HG03442 (cell line): ENCODE measurements around the gene ROPN1L.
"Not testable (repeated sequence)": the region's sequence is repeated elsewhere in the genome, so short reads cannot be mapped to it uniquely, and the experiment has no call there.

Experiments used
- ATAC-seq: cut with Tn5 transposase; IDR thresholded peaks from one replicate; pipeline ENCODE4 v1.9.1; 2021; ENCODE audit warnings: mild to moderate bottlenecking, moderate library complexity; ENCODE audit not compliant: unreplicated experiment

Gene ROPN1L

GRCh38 chr5:10441083-10441991 is at the start of gene ROPN1L:
Gene ROPN1L, plus strand, starts transcription at chr5:10441879. Its CDS starts 289 bp downstream, at chr5:10442168.
- peak; percentile 97 for ATAC-seq

- not testable (repeated sequence) for ATAC-seq
These were observed 48.9 kb upstream of the ROPN1L start for GRCh38 chr5:10392567-10393328.

- no peak for ATAC-seq
These were observed 48.2 kb upstream of the ROPN1L start for GRCh38 chr5:10393491-10393890.

GRCh38 chr5:10396552-10396951 is 45.1 kb upstream of the ROPN1L start:
- no peak for ATAC-seq

GRCh38 chr5:10399839-10400238 is 41.8 kb upstream of the ROPN1L start:
- no peak for ATAC-seq

- ATAC-seq, result no peak
These were observed 41.3 kb upstream of the ROPN1L start for GRCh38 chr5:10400411-10400810.

GRCh38 chr5:10400831-10401230 is 40.8 kb upstream of the ROPN1L start:
- ATAC-seq, result no peak

GRCh38 chr5:10401498-10401897 is 40.2 kb upstream of the ROPN1L start:
- ATAC-seq, result peak; percentile 85

DNA sequence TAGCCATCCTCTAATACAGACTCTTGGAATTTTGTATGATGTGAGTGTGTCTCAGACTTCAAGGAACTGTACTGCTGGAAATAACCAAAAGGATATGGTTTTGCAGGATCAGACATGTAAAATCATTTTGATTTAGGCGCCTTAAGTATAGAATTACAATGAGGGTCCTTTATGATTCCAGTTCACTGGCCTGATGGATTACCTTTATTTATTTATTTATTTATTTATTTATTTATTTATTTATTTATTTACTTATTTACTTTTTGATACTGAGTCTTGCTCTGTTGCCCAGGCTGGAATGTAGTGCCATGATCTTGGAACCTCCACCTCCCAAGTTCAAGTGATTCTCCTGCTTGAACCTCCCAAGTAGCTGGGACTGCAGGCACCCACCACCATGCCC is 37.9 kb upstream of the ROPN1L start:
- ATAC-seq, result no peak

GRCh38 chr5:10406651-10407050 is 35.0 kb upstream of the ROPN1L start:
- no peak for ATAC-seq

GRCh38 chr5:10409504-10409903 is 32.2 kb upstream of the ROPN1L start:
- no peak for ATAC-seq

GRCh38 chr5:10410662-10411061 is 31.0 kb upstream of the ROPN1L start:
- no peak for ATAC-seq

DNA sequence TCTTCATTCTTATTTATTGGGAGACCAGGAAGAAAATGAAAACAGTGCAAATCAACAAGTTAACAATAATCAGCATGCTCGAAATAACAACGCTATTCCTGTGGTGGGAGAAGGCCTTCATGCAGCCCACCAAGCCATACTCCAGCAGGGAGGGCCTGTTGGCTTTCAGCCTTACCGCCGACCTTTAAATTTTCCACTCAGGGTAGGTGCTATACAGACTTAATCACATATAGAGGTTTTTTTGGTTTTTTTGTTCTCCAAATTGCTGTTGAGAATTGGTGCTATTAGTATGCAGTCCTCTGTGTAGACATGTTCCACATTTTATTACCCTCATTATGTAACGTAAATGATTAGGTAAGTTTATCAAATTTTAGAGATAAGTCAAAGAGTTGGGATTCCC is 30.3 kb upstream of the ROPN1L start:
- ATAC-seq, result no peak

DNA sequence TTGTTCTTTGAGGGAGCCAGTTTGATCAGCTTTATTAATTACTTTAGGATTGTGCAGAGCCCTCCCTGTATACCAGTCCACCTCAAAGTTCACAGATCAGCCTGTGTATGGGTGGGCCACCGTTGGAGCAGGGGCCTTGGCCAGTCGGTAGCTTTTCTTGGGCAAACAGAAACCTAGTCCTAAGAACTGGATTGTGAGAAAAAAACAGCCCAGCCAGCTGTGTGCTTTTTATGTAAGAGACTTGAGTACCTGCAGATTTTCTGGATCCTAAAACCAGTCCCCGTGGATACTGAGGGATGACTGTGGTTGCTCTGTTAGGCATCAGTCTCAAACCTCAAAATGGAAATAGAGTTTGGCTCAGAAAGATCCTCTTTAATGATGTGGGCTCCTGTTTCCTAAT is 24.8 kb upstream of the ROPN1L start:
- ATAC-seq, result no peak

DNA sequence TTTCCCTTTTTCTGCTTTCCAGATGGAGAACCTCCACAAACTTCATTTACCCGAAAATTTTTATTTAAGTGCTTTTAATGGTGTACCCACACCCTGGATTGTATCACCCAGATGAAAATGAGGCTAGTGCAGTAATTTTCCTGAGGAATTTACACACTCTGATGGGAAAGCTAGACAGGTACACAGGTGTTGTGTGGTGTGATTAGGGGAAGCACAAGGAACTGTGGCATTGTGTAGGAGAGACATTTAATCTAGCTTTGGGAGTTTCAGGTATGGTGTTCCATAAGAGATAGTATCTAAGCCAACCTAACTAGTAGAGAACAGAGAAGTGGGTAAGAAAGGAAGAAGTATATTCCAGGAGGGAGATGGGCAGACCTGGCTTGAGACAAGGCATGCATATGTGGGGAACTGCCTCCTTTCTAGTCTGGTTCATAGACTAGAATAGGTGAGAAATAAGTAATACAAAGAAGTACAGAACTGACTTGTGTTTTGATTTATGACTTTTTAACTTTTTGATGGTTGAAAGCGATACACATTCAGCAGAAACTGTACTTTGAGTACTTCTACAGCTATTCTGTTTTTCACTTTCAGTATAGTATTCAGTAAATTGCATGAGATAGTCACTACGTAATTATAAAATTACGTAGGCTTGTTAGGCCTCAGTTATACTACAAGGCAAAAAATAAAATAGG is 22.9 kb upstream of the ROPN1L start:
- peak; percentile 68 for ATAC-seq

DNA sequence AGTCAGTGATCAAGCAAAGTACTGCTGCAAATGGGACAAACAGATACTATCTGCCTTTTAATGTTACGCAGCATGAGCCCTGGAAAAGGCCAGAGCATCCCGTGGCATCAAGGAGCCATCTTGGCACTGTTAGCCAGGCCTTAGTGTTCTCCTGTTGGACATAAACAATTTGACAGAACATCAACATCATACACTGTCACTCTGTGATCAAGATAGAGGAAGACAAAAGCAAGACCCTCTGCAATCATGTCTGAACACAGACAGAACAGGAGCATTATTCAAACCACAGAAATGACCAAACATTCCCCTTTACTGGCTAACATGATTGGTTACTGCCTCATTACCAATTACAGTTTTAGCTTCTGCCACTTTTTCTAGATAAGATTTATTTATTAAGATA is 21.2 kb upstream of the ROPN1L start:
- no peak for ATAC-seq

DNA sequence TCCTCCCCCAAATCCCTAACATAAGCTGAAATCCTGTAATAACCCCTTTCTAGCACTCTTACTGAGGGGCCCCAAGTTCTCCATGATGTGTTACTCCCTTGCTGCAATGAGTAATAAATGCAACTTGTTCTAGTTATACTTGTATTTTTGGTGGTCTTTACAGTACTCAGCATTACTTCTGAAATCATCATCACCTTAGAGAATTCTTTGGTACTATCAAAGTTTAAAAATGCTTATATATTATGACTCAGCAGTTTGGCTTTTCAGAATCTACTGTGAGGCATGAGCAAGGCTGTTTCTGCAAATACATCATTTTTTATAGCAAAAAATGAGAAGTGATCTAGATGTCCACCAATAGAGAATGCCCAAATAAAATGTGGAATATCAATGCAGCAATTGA is 20.7 kb upstream of the ROPN1L start:
- ATAC-seq, result no peak

DNA sequence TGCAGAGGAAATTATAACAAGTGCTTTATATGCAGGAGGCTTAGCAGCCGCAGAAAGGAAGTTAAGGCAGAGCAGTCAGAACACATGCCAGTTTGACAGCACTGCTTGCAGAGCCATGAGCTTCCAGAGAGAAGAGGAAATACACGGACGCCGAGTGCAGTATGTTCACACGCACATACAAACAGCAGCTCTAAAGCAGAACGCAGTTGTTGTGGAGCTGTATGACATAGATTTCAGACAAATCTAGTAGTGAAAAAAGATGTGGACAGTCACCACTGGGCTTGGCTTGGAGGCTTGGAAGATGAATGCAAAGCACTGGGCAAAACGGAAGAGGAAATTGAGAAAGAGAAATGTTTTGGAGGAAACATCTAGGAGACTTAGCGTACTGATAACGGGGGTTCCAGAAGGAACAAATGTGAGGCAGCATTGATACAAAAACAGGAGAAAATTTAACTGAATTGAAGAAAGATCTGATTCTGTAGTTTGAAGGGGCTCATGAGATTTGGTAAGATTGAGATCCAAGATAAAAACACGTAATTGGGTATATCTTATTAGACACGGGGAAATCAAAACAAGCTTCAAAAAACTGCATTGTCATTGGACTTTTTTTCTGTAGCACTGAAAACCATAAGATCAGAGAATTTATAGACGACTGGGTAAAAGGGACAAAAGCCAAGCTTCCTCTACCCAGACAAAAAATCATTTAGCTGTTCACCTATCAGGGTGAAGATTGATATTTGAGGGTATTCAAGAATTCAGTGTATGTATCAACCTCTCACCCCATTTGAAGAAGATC is 19.6 kb upstream of the ROPN1L start:
- no peak for ATAC-seq

- no peak for ATAC-seq
These were observed 18.7 kb upstream of the ROPN1L start for GRCh38 chr5:10423022-10423421.

DNA sequence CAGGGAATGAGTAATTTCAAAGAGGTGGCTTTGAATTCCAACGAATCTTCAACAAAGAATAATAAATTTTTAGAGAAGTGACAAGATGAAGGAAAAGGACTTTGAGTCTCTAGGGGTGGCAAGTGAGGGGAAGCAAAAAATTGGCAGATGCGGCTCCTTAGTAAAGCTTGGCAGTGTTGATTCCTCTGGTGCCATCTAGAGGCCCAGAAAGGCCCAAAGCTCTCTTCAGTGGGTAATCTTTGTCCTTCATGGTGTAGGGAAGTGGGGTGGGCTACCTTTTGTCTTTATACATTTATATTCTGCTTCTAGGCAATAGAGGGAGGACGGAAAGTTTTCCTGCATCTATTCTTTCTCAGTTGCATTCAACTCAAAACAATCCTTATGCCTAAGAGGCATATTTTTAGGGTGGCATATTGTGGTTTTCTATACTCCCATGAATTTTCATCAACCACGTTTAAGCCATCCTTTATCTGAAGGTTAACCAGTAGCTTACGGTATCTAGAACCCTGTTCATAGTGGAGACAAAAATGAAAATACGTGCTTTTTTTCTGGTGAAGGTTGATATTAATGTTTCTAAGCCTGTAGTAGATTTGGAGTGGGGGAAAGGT is 17.5 kb upstream of the ROPN1L start:
- ATAC-seq, result no peak
